GM12892 (cell line): ENCODE data around the gene CHPT1.

Experiments
- POLR2A ChIP-seq: IDR thresholded peaks from 2 replicates; pipeline ENCODE4 v1.6.1; 2011; ENCODE audit warnings: low read depth, low read length, control low read depth
- POLR2AphosphoS5 ChIP-seq: IDR thresholded peaks from 2 replicates; pipeline ENCODE4 v1.6.1; 2011; ENCODE audit warnings: low read depth, low read length, control low read depth

GRCh38 chr12:101654442-101654841, 43.0 kb upstream of the CHPT1 start:
- TF ChIP-seq POLR2AphosphoS5 = no peak
- no peak for TF ChIP-seq POLR2A
